ENCODE results near the gene RAMACL. TPM values are rescaled to one million over a fixed set of nuclear protein-coding genes. Genes with fewer than 3 reads are reported as not detected.
A peak's percentile ranks its signal among the peaks of the same experiment; 100 is the strongest.

Gene RAMACL
- total and polyA plus RNA-seq, 11 donors: 0.27 to 2.0 (median 0.69) TPM

DNA sequence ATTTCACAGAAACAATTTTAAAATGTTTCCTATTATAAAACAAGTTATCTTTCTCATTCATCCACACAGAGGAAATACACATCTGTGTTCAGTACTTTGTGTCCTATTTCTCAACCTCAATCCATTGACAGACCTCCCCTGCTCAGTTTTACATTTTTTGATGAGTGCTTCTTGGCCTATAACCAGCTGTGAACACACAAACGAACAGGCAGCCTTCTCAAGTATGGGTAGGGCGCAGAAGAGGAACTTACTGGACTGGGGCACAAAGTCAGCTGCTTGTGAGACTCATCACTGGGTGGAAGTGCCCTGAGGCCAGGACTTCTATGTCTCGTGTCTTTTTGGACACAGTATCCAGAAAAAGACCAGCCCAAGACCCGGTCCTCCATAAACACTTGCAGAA lies 37.8 kb upstream of the RAMACL start:
- Histone ChIP-seq H3K4me3 (no peak overlapping the region), H3K36me3 (no peaks in the 10 kb centered on the region), H3K4me1 (peaks cover 19 to 75% (median 54%) of the 10 kb centered on the region in 12 donors), H3K9me3 (no peaks in the 10 kb centered on the region), H3K27me3 (no peaks in the 10 kb centered on the region), H3K27ac (peak overlapping the region in 11 of 12 donors; percentile 1 to 94 (median 27))
- WGBS, 4 donors: 39 to 56% (median 43%) methylated on average over 4 of the region's 4 CpGs
- DNase-seq (peak in 1 of 5 donors; percentile 68), ATAC-seq (peak in 3 of 4 donors; percentile 3 to 15 (median 4))
- intact Hi-C loops (cut with DNase I): loop anchor here in 2 of 10 donors (10.0 kb wide), 1 partner anchor 69 kb away; no protein-coding TSS in a partner anchor
- TF ChIP-seq POLR2A (IDR thresholded peaks at IDR 0.05) (no peak), CTCF (IDR thresholded peaks at IDR 0.05) (no peak)

DNA sequence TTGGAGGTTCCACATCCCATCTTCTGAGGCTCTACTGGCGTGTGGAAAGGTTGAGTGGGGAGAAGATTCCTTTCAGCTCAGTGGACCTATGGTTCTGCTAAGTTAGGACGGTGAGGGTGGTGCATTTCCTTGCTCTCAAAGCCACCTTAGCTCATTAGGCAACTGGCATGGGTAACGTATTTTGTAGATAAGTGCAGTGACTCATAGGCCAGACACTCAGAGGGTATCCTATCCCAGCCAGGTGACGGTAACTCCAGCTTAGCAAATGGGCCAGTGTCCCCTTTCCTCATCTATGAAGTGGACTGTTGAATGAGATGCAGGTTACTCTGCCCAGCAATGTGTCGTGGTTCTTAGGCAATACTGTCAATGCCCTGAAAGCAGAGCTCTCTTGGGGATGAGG lies 36.8 kb upstream of the RAMACL start:
- intact Hi-C loops (cut with DNase I): loop anchor here in 2 of 10 donors (10.0 kb wide), 1 partner anchor 69 kb away; no protein-coding TSS in a partner anchor
- DNase-seq (no peak), ATAC-seq (no peak)
- peaks cover 0 to 6% (median 3%) of the 10 kb centered on the region in 9 donors for H3K36me3 ChIP-seq
- H3K9me3 ChIP-seq: no peaks in the 10 kb centered on the region
- H3K4me3 ChIP-seq: no peak overlapping the region
- no peaks in the 10 kb centered on the region for H3K27me3 ChIP-seq
- H3K27ac ChIP-seq: peak overlapping the region in 5 of 12 donors; percentile 1 to 94 (median 53)
- no peak for TF ChIP-seq POLR2A (IDR thresholded peaks at IDR 0.05)
- no peak for TF ChIP-seq CTCF (IDR thresholded peaks at IDR 0.05)
- 66 to 86% (median 79%) methylated on average over 4 to 5 of the region's 5 CpGs for WGBS, 4 donors
- peaks cover 18 to 72% (median 47%) of the 10 kb centered on the region in 12 donors for H3K4me1 ChIP-seq

GRCh38 chr6:166621114-166621540 lies 34.6 kb upstream of the RAMACL start:
- TF ChIP-seq POLR2A (IDR thresholded peaks at IDR 0.05) (no peak), CTCF (IDR thresholded peaks at IDR 0.05) (no peak)
- no peak overlapping the region for H3K4me3 ChIP-seq
- H3K9me3 ChIP-seq: no peaks in the 10 kb centered on the region
- H3K36me3 ChIP-seq: peaks cover 0 to 13% (median 4%) of the 10 kb centered on the region in 9 donors
- DNase-seq (no peak), ATAC-seq (no peak)
- H3K4me1 ChIP-seq: peaks cover 20 to 71% (median 50%) of the 10 kb centered on the region in 12 donors
- WGBS, 4 donors: 86 to 98% (median 94%) methylated on average over 6 of the region's 6 CpGs
- H3K27me3 ChIP-seq: no peaks in the 10 kb centered on the region
- intact Hi-C loops (cut with DNase I): loop anchor here in 2 of 10 donors (10.0 kb wide), 1 partner anchor 66 kb away; no protein-coding TSS in a partner anchor
- H3K27ac ChIP-seq: peak overlapping the region in 4 of 12 donors; percentile 22 to 74 (median 56)

- peak overlapping the region; percentile 3 to 74 (median 50) for H3K27ac ChIP-seq
- no peaks in the 10 kb centered on the region for H3K9me3 ChIP-seq
- DNase-seq (no peak), ATAC-seq (peak in 1 of 4 donors; percentile 15)
- no peaks in the 10 kb centered on the region for H3K27me3 ChIP-seq
- intact Hi-C loops (cut with DNase I): loop anchor here in 2 of 10 donors (10.0 kb wide), 1 partner anchor 66 kb away; no protein-coding TSS in a partner anchor
- no peak for TF ChIP-seq POLR2A (IDR thresholded peaks at IDR 0.05)
- TF ChIP-seq CTCF (IDR thresholded peaks at IDR 0.05): no peak
- peaks cover 20 to 71% (median 50%) of the 10 kb centered on the region in 12 donors for H3K4me1 ChIP-seq
- WGBS, 4 donors: 55 to 63% (median 60%) methylated on average over 6 to 8 of the region's 8 CpGs
- peaks cover 0 to 13% (median 4%) of the 10 kb centered on the region in 9 donors for H3K36me3 ChIP-seq
- H3K4me3 ChIP-seq: no peak overlapping the region
Observed at GRCh38 chr6:166620478-166621113, 34.1 kb upstream of the RAMACL start.
